RWPE1 (cell line): ENCODE measurements around the gene FSIP1.

Source experiments
- CTCF ChIA-PET: fragments of 350-600 bp; sonication (Branson Sonifier 250); formaldehyde crosslinking; extraction: SDS; loops from one replicate; lab custom pipeline; 2021; lab: Yijun Ruan, JAX
- POLR2A ChIA-PET: fragments of 400-600 bp; formaldehyde crosslinking; extraction: SDS; loops from one replicate; lab custom pipeline; 2020; ENCODE audit warnings: antibody characterized with exemption; ENCODE audit not compliant: low non-redundant PET; lab: Yijun Ruan, JAX
- DNase-seq: peaks from one replicate; pipeline ENCODE4 v3.0.0; 2012; ENCODE audit warnings: low spot score
- H3K27ac ChIP-seq: fragments of 450-650 bp; 2 replicates; pipeline ENCODE4 v1.5.1; 2017
- TF ChIP-seq, protein P1 (sequence below): fragments of 450-650 bp; conservative IDR thresholded peaks from 2 replicates; pipeline ENCODE4 v1.5.1; 2017; ENCODE audit warnings: low read depth, mild to moderate bottlenecking

The FSIP1 gene

DNA sequence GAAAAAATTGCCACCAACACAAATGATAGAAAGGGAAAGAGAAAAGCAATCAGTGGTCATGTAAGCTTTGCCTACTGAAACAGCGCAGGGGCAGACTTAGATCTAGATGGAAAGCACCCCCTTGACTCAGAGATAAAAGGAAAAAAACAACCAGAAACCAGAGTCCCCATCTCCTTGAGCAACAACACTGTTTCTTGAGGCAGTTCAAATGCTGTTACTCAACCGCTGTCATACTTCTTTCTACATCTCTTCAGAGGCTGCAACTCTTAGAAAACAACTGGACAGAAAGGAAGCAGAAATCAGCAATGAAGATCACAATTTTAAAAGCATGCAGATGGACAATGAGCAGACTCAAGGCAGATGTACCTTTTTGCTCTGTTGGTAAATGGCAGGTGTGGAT is 36.5 kb downstream of the FSIP1 start:
- ChIA-PET CTCF (interaction anchor here (1.9 kb wide), 1 partner anchor 10 kb away, joined by 6 read pairs; no protein-coding TSS in a partner anchor), POLR2A (no interaction called here)
- H3K27ac ChIP-seq = no peak overlapping the region
- TF ChIP-seq, protein P1, sequence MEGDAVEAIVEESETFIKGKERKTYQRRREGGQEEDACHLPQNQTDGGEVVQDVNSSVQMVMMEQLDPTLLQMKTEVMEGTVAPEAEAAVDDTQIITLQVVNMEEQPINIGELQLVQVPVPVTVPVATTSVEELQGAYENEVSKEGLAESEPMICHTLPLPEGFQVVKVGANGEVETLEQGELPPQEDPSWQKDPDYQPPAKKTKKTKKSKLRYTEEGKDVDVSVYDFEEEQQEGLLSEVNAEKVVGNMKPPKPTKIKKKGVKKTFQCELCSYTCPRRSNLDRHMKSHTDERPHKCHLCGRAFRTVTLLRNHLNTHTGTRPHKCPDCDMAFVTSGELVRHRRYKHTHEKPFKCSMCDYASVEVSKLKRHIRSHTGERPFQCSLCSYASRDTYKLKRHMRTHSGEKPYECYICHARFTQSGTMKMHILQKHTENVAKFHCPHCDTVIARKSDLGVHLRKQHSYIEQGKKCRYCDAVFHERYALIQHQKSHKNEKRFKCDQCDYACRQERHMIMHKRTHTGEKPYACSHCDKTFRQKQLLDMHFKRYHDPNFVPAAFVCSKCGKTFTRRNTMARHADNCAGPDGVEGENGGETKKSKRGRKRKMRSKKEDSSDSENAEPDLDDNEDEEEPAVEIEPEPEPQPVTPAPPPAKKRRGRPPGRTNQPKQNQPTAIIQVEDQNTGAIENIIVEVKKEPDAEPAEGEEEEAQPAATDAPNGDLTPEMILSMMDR = no peak
- DNase-seq = no peak

DNA sequence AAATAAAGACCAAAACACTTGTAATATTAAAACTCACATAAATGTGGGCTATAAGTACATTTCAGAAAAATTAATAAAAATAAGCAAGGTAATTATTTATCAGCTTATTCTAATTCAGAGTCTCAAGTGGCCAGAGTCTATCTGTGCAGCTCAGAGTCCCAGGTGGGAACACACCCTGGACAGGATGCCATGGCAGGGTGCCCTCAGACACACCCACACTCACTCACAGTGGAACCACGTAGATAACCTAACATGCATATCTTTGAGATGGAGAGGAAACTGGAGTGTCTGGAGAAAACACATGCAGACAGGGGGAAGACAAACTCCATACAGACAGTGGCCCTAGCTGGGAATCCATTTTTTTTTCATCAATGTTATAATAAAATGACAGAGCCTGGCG is 37.2 kb downstream of the FSIP1 start:
- ChIA-PET POLR2A (no interaction called here), CTCF (interaction anchor here (1.9 kb wide), 1 partner anchor 11 kb away, joined by 6 read pairs; no protein-coding TSS in a partner anchor)
- H3K27ac ChIP-seq = no peak overlapping the region
- no peak for DNase-seq
- TF ChIP-seq, protein P1 = no peak

DNA sequence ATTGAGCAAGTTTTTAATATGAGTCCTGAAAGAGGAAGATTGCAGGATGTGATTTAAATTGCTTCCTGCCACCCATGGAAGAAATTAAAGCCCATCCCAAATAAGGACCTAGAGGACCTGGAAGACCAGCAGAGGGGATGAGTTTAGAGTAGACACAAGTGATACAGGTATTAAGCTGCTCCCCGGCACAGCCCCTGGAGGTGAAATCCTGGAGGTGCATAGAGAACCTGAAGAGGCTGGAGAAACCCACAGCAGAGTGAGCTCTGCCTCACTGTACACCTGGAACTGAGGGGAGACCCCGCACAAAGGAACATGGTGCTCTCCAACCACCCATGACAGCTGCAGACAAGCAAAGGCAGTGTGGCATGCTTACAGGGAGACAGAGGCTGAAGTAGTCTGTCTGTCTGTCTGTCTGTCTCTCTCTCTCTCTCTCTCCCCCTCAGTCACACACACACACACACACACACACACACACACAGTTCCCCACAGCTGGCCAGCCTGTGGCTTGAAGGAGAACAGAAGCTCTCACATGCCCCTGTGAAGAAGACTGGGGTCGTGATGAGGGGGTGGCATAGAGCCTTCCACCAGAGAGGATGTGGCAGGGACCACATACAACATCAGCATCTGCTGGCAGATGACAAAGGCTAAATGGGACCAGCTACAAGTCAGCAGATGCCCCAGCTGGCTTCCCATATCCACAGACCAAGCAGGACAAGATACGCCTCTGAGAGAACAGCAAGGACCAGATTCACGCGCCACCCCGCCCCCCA is 38.1 kb downstream of the FSIP1 start:
- H3K27ac ChIP-seq = no peak overlapping the region
- ChIA-PET CTCF (interaction anchor here (1.9 kb wide), 1 partner anchor 12 kb away, joined by 6 read pairs; no protein-coding TSS in a partner anchor), POLR2A (no interaction called here)
- DNase-seq = no peak
- TF ChIP-seq, protein P1 = no peak

DNA sequence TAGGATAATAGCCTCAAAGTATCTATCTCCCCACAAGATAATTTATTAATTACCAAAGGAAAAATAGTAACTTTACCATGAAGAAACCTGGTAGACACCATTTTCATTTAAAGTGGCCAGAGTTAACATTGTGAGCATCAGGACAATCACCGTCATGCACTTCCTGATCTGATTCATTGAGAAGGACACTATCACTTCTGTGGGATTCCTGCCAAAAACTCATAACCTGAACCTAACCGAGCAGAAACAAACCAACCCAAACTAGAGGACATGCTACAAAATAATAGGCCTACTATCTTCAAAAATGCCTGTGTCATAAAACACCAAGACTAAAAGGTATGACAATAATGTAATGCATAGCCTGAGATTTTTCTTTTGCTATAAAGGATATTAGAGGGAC is 39.0 kb downstream of the FSIP1 start:
- no peak overlapping the region for H3K27ac ChIP-seq
- ChIA-PET POLR2A (no interaction called here), CTCF (interaction anchor here (3.0 kb wide), 1 partner anchor 13 kb away, joined by 15 read pairs; no protein-coding TSS in a partner anchor)
- no peak for DNase-seq
- TF ChIP-seq, protein P1 = no peak

DNA sequence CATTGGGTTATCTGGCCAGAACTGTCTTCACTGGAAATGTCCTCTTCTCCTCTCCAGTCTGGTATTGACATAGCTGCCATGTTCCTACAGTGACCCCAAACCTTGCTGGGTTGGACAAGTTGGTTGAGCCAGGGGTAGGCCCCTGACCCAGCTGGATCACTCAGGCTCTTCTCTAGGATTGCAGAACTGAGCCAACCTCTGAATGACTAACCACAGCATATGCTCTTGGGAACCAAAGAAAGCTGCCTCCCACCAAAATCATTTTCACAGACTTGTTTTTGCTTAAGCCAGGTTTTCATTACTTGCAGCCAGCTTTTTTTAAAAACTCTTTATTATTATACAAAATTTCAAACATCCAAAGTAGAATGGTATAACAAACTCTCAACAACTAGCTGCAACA is 41.4 kb downstream of the FSIP1 start:
- CTCF ChIA-PET = interaction anchor here (0.5 to 3.0 kb wide), 4 partner anchors 16 to 1671 kb away, joined by 4 to 15 read pairs (median 6); no protein-coding TSS in a partner anchor

DNA sequence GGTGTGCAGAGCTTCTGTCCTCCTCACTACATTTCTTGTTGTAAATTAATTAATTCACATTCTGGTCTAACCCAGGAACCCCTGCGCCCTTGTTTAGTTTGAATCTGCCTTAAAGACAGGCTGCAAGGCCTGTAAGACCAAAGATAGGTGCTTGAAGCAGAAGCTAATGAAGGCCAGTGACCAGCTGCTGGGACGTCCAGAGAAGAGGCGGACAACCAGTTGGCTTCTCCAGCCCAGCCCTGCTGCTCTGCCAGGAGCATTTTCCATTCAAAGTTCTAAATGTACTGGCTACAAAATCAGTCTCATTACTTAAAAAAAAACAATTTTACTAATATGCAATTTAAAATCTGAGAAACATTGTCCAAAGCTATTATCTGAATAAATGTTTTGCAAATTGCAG is 43.6 kb downstream of the FSIP1 start:
- ChIA-PET POLR2A (no interaction called here), CTCF (interaction anchor here (1.3 kb wide), 1 partner anchor 18 kb away, joined by 5 read pairs; no protein-coding TSS in a partner anchor)
- DNase-seq = no peak

More for the DNA sequence above, 41.4 kb downstream of the FSIP1 start:
- H3K27ac ChIP-seq = no peak overlapping the region
- TF ChIP-seq, protein P1 = no peak
- POLR2A ChIA-PET = no interaction called here
- no peak for DNase-seq

More for the DNA sequence above, 43.6 kb downstream of the FSIP1 start:
- H3K27ac ChIP-seq = no peak overlapping the region
- TF ChIP-seq, protein P1 = no peak
